Epidermal melanocyte (primary cell): ENCODE results near the gene TRPC1.

Experiments used
- DNase-seq: peaks from one replicate; pipeline ENCODE4 v3.0.0; 2011; ENCODE audit warnings: low spot score; ENCODE audit not compliant: insufficient read length

TRPC1 gene

DNA sequence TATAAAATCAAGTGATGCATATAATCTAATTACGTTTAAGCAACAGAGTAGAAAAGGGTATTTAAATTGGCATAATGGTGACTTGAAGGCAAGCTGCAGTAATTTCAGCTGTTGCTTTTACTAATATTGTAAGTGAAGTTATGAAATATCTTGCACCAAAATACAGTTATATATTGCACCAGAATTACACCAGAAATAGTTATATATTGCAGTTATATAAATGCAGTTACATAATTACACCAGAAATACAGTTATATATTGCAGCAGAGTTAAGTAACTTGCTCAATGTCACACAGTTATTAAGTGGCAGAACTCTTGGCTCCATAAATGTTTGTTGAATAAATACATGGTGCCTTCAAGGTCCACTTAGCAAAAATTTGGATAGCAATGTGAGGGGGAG lies 113.7 kb downstream of the TRPC1 start:
- DNase-seq = no peak

DNA sequence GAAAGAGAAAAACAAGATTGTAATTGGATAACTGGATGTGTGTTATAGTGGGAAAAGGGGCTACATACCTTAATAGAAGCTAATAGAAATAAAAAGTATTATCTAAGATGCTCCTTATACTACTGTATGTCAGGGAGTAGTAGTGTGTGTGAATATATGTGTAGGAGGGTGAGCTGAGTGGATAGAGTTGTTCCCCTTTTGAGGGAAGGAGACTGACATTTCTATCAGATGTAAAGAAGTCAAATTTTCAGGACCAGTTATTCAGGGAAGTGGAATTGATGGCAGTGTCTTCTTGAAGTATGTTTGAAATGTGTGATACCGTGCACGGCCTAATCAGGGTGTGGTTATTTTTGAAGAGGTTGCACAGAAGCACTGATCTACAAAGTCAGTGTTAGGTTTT lies 116.0 kb downstream of the TRPC1 start:
- DNase-seq = no peak

DNA sequence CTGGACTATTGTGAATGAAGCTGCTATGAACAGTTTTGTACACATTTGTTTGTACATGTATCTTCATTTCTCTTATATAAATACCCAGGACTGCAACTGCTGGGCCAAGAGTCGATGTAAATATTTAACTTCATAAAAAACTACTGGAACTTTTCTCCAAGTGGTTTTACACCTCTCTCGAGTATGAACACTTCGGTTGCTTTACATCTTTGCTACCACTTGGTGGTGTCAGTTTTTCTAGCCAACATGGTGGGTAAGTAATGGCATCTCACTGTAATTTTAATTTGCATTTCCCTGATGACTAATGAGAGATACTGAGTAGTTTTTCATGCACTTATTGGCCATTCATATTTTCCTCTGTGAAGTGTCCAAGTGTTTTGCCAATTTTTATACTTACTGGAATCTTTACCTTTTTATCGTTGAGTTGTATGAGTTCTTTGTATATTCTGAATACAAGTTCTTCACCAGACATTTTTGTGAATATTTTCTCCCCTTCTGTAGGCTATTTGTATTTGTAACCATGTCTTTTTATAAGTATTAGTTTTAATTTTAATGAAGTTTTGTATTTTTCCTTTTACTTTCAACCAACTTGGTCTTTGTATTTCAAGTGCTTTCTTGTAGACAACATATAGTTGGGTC lies 120.6 kb downstream of the TRPC1 start:
- DNase-seq = no peak

DNA sequence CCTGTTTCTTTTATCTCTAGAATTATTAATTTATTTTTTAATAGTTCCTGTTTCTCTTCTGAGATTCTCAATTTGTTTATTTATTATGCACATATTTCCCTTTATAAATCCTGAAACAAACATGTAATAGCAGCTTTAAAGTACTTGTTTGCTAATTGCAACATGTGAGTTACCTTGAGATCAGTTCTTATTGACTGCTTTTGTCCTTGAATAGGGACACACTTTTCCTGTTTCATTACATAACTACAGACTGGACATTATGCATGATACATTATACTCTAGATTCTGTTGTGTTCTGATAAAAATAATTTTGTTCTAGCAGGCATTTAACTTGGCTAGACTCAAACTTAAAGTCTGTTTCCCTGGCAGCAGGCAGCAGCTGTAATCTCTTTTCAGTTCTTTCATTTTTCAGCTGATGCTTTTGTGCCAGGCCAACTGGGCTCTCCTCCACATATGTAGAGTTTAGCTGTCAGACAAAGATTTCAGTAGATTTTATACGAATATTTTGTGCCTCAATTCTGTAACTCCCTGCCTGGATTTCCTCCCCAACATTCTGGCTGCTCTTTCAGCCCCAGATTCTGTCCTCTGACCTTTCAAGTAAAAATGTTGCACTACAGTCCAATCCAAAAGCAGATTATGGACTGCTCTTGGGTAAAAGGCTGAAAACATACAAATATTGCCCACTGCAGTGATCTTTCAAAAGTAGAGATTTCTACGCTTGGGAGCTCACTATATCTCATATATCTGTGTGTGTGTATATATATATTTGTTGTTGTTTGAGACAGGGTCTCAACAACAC lies 123.1 kb downstream of the TRPC1 start:
- no peak for DNase-seq

DNA sequence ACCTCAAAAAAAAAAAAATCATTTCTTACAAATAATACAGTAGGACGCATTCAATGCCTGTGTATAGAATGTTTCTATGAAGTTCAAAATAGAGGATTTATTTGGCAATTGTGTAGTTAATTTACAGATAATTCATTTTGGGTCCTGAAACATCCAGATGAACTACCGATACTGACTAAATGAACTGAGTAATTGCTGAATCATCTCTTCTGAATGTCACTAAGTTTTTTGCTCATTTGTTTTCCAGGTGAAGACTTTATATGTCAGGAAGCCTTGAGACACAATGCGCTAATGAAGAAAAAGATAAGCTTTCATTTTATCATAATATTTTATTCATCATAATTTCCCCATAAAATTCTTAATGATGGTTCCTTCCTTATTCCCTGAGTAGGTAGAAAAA lies 125.3 kb downstream of the TRPC1 start:
- DNase-seq = no peak

DNA sequence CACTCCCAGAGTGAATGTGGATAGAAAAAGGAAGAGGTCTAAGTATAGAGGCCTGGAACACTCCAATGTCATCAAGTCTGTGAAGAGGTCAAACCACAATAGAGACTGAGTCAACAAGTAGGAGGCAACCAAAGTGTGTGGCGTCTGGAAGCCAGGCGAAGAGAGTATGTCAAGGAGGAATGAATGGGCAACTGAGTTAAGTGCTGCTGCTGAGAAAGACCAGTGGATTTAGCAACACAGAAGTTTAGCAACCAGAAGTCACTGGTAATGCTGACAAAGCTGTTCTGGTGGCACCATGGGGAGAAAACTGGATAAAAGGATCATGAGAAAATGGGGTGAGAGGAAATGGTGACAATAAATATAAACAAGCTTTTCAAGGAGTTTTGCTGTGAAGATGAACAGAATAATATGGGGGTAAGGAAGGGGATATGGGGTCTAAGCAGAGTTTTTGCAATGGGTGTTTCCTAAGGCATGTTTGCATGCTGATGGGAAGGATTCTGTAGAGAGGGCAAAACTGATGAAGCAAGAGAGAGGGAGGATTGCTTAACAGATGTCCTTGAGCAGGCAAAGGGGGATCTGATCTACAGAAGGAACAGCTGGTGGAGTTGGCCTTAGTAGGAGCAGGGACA lies 126.7 kb downstream of the TRPC1 start:
- DNase-seq = no peak

DNA sequence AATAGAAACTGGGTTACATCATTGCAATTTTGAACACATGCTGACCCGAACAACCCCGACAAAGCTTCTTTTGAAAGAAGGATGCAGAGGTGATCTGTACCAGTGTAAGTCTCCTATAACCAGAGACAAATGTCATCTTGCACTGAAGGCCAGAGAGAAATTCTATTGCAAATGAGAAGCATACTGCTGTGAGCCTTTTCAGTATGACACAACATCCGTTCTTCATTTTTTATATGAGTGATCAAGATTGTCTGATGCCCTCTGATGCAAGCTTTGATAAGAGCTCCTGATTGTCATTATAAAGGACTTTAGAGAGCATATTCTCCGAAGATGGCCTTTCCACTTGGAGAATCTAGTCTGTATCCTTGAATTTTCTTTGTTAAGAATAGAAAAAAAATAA lies 128.2 kb downstream of the TRPC1 start:
- no peak for DNase-seq

DNA sequence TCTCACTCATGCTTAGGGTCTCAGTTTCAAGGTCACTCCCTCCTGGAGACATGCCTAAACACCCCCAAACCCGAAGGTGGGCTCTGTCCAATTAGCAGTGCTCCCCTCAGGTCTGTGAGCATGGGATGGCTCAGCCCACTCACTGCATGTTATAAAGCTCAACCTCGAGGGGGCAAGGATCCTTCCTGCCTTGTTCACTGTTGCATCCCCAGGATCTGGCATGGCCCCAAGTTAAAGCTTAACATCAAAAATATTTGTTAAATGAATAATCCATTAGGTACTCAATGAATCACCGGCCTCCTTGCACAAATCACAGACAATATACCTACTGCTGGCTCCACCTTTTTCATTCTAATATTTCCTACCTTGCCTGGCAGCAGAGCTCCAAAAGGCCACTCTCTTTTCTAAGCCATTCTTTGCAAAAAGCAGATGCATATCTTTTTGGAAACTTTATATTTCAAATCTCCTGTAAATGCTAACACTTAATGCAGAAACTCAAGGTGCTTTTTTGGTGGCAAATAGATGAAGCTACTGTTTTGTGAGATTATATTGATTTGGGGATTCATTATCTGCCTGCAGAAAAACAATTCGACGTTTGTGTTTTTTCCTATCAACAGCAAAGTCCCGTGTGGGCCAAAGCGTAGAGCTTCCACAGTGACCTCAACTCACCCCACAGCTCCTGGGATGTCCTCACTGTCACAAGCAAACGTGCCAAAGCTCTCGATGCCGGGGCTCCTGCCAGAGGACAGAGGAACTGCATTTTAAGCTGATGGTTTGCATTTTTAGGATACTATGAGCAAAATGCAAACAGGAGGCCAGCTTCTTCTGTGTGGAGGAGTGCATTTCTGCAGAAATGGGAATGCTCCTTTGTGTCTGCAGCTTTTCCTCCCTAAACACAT lies 129.7 kb downstream of the TRPC1 start:
- DNase-seq = no peak

DNA sequence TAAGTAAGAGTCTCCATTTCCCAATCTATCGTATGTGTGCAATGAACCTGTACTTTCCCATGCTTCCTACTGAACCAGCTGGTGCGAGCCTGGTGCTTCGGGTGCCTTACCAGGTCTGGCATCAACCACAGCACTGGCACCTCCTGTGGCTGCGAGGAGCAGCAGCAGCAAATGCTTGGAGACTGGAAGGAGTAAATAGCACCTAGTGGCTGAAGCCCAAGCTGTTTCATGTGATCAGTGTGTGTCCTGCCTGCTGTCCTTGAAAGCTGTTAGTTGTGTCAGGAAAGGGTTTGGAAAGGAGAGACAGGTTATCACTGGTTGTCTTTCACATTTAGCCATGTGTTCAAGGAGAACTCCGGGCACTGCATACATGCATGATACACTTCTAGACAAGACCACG lies 133.2 kb downstream of the TRPC1 start:
- no peak for DNase-seq
